CD4-positive, CD25-positive, alpha-beta regulatory T cell (primary cell): ENCODE results near the gene ITPKA. TPM values are rescaled to one million over a fixed set of nuclear protein-coding genes. Genes with fewer than 3 reads are reported as not detected.

Experiments used
- ATAC-seq, 2 donors: fragments of 150-1000 bp; cut with Tn5 transposase; one replicate each; pipeline ENCODE4 v1.10.0; 2021; ENCODE audit warnings: low read depth in 2 of 2, moderate number of reproducible peaks in 2 of 2, moderate library complexity in 1 of 2
- DNase-seq, 3 donors: peaks; one replicate each; pipeline versions ENCODE4 v3.0.0 to v3.0.0-alpha.2; 2012 to 2022; ENCODE audit warnings: mixed read lengths in 1 of 3
- H3K27ac ChIP-seq: one replicate; pipeline ENCODE4 v1.7.0; 2013; ENCODE audit warnings: mild to moderate bottlenecking, low read length; ENCODE audit not compliant: insufficient read depth, poor library complexity, severe bottlenecking
- H3K27me3 ChIP-seq: one replicate; pipeline ENCODE4 v1.7.0; 2013; ENCODE audit warnings: low read length; ENCODE audit not compliant: control insufficient read depth, insufficient read depth
- H3K36me3 ChIP-seq: one replicate; pipeline ENCODE4 v1.7.0; 2013; ENCODE audit warnings: mild to moderate bottlenecking, low read length, moderate library complexity; ENCODE audit not compliant: control insufficient read depth, insufficient read depth
- H3K4me1 ChIP-seq: 2 replicates; pipeline ENCODE4 v1.7.0; 2013; ENCODE audit warnings: mild to moderate bottlenecking, low read length; ENCODE audit not compliant: insufficient read depth, control insufficient read depth, poor library complexity, severe bottlenecking
- H3K4me3 ChIP-seq: one replicate; pipeline ENCODE4 v1.7.0; 2013; ENCODE audit warnings: low read depth, mild to moderate bottlenecking, low read length, moderate library complexity
- H3K9me3 ChIP-seq, 2 experiments: 1 replicate in 1 of 2; 2 replicates in 1 of 2; pipeline ENCODE4 v1.7.0; 2013; ENCODE audit warnings: low read length in 2 of 2, mild to moderate bottlenecking in 1 of 2, moderate library complexity in 1 of 2; ENCODE audit not compliant: control insufficient read depth in 2 of 2
- H3K27ac Mint-ChIP-seq, 3 donors: one replicate each; pipeline ENCODE4 v1.8.0; 2020 to 2022; ENCODE audit warnings: mild to moderate bottlenecking in 3 of 3, mixed read lengths in 3 of 3, moderate library complexity in 2 of 3
- H3K27me3 Mint-ChIP-seq: one replicate; pipeline ENCODE4 v1.8.0; 2022; ENCODE audit warnings: mild to moderate bottlenecking, mixed read lengths
- H3K36me3 Mint-ChIP-seq: one replicate; pipeline ENCODE4 v1.8.0; 2020; ENCODE audit warnings: mixed read lengths
- H3K4me1 Mint-ChIP-seq, 4 donors: one replicate each; pipeline ENCODE4 v1.8.0; 2020 to 2022; ENCODE audit warnings: mixed read lengths in 4 of 4, mild to moderate bottlenecking in 1 of 4
- H3K4me3 Mint-ChIP-seq, 4 donors: one replicate each; pipeline ENCODE4 v1.8.0; 2020 to 2022; ENCODE audit warnings: mild to moderate bottlenecking in 4 of 4, mixed read lengths in 4 of 4, moderate library complexity in 3 of 4
- H3K9me3 Mint-ChIP-seq, 7 donors: one replicate each; pipeline ENCODE4 v1.8.0; 2020 to 2022; ENCODE audit warnings: mixed read lengths in 7 of 7, mild to moderate bottlenecking in 3 of 7, moderate library complexity in 2 of 7
- polyA plus RNA-seq, 4 donors: library from polyadenylated mRNA; unstranded; fragments of 300-500 nt; fragmentation: Illumina TruSeq; gene quantifications; one replicate each; pipeline ENCODE4 v1.2.3, GENCODE V29; 2021
- total RNA-seq: library from RNA; stranded (reverse); gene quantifications from one replicate; pipeline ENCODE4 v1.2.3, GENCODE V29; 2022

ITPKA gene
- total and polyA plus RNA-seq, 5 donors from 2014 or later, result not detected

DNA sequence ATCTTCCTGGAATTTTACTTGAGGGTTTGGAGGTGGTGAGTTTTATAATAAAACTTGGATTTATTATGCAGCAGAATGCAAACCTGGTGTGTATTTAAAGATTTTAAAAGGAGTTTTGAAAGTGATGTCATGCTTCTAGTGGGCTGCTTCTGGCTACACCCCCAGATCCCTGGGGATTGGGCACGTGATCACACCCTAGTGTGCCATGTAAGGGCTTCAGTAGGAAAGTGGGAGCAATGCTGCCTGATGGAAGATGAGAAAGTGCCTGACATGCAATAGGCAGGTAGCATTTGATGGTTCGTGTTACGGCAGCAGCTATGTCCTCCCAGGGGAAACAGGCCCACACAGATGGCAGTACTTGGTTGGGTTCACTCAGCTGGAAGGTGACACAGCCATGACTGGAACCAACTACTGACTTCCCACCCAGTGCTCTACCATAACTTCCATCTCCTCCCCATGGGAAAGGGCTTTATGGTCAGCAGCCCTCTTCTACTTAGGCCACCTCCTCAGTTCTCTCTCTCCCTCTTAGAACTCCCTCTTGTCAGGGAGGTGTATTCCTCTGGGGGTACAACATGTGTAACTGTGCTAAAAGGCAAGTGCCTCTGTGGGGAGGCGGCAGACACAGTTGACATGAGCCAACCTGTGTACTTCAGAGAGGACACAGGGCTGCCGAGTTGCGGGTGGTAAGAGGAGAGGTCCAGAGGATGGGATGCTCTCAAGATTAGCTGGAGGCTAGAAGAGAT, 5.6 kb downstream of the ITPKA start:
- Histone ChIP-seq H3K36me3 (no peaks in the 10 kb centered on the region), H3K9me3 (no peaks in the 10 kb centered on the region), H3K4me3 (no peak overlapping the region), H3K27ac (no peak overlapping the region), H3K4me1 (peaks cover 39% of the 10 kb centered on the region), H3K27me3 (peaks cover 19% of the 10 kb centered on the region)
- no peak overlapping the region for H3K27ac Mint-ChIP-seq
- ATAC-seq (no peak), DNase-seq (no peak)
- no peaks in the 10 kb centered on the region for H3K36me3 Mint-ChIP-seq
- H3K9me3 Mint-ChIP-seq, result peaks cover 0 to 2% (median 0%) of the 10 kb centered on the region in 7 donors
- peak overlapping the region in 1 of 4 donors; percentile 57 for H3K4me3 Mint-ChIP-seq
- H3K27me3 Mint-ChIP-seq, result peaks cover 71% of the 10 kb centered on the region
- H3K4me1 Mint-ChIP-seq, result peaks cover 0 to 31% (median 7%) of the 10 kb centered on the region in 4 donors

DNA sequence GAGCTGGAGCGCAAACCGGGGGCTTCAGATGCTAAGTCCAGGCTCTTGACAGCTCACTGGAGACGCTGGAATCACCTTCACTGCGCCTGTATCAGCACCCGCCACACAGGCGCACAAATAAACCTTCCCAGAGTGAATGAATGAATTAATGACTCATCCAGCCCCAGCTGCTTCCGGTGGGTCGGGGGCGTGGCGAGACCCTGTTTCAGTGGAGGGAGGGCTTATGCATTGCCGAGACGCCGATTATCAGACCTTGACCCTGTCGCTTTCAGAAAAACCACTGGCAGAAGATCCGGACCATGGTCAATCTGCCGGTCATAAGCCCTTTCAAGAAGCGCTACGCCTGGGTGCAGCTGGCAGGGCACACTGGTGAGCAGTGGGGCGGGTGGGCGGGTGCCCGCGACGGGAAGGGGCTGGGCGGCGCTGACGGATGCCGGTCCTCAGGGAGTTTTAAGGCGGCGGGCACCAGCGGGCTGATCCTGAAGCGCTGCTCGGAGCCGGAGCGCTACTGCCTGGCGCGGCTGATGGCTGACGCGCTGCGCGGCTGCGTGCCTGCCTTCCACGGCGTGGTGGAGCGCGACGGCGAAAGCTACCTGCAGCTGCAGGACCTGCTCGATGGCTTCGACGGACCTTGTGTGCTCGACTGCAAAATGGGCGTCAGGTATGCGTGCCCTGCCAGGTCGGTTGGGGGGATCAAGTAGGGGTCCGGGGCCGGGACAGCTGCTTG, 7.7 kb downstream of the ITPKA start:
- Mint-ChIP-seq H3K27ac (no peak overlapping the region), H3K4me3 (peak overlapping the region; percentile 71 to 84 (median 81)), H3K9me3 (peaks cover 0 to 2% (median 0%) of the 10 kb centered on the region in 7 donors), H3K36me3 (no peaks in the 10 kb centered on the region), H3K4me1 (peaks cover 0 to 28% (median 7%) of the 10 kb centered on the region in 4 donors), H3K27me3 (peaks cover 79% of the 10 kb centered on the region)
- no peak overlapping the region for H3K27ac ChIP-seq
- no peaks in the 10 kb centered on the region for H3K36me3 ChIP-seq
- no peak overlapping the region for H3K4me3 ChIP-seq
- peak in 2 of 3 donors; percentile 26 to 55 for DNase-seq
- H3K27me3 ChIP-seq, result peaks cover 18% of the 10 kb centered on the region
- peak; percentile 37 to 47 for ATAC-seq
- peaks cover 22% of the 10 kb centered on the region for H3K4me1 ChIP-seq
- H3K9me3 ChIP-seq, result no peaks in the 10 kb centered on the region

DNA sequence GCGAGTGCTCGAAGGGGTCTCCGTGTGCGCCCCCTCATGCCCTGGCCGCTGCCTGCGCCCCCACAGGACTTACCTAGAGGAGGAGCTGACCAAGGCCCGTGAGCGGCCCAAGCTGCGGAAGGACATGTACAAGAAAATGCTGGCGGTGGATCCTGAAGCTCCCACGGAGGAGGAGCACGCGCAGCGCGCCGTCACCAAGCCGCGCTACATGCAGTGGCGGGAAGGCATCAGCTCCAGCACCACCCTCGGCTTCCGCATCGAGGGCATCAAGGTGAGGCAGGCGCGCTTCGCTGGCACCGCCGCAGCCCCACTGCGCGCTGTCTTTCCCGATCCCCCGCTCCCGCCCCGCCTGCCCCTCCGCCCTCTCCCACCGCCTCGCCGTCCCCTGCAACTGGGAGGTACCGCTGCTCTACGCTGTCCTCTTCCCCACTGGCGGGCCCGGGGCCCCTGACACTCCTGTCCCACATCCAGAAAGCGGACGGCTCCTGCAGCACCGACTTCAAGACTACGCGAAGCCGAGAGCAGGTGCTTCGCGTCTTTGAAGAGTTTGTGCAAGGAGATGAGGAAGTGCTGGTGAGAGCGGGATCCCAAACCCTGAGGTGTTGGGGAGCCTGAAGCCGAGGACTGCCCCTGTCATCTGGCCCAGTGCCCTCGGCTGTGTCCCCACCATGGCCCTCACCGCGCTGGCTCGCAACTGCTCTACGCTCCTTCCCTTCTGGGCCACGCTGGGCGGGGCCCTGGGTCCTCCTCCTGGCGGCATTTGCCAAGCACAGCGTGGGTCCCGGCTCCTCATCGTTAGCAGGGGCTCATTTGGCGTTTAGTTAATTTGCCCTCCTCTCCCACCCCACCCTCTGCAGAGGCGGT, 8.5 kb downstream of the ITPKA start:
- H3K4me1 ChIP-seq, result peaks cover 22% of the 10 kb centered on the region
- Mint-ChIP-seq H3K27ac (peak overlapping the region in 1 of 3 donors; percentile 42), H3K27me3 (peaks cover 75% of the 10 kb centered on the region), H3K9me3 (peaks cover 0 to 2% (median 0%) of the 10 kb centered on the region in 7 donors), H3K4me3 (peak overlapping the region; percentile 71 to 84 (median 80)), H3K4me1 (peaks cover 0 to 26% (median 7%) of the 10 kb centered on the region in 4 donors), H3K36me3 (no peaks in the 10 kb centered on the region)
- H3K4me3 ChIP-seq, result peak overlapping the region; percentile 37
- no peak overlapping the region for H3K27ac ChIP-seq
- DNase-seq, result peak in 2 of 3 donors; percentile 38 to 66
- no peaks in the 10 kb centered on the region for H3K9me3 ChIP-seq
- H3K36me3 ChIP-seq, result no peaks in the 10 kb centered on the region
- H3K27me3 ChIP-seq, result peaks cover 12% of the 10 kb centered on the region
- ATAC-seq, result peak; percentile 69 to 72

- peaks cover 0 to 2% (median 0%) of the 10 kb centered on the region in 7 donors for H3K9me3 Mint-ChIP-seq
- peaks cover 0 to 26% (median 7%) of the 10 kb centered on the region in 4 donors for H3K4me1 Mint-ChIP-seq
- Histone ChIP-seq H3K36me3 (no peaks in the 10 kb centered on the region), H3K9me3 (no peaks in the 10 kb centered on the region), H3K27ac (no peak overlapping the region), H3K27me3 (peaks cover 9% of the 10 kb centered on the region), H3K4me3 (no peak overlapping the region), H3K4me1 (peaks cover 22% of the 10 kb centered on the region)
- ATAC-seq (peak in 1 of 2 donors; percentile 10), DNase-seq (no peak)
- H3K36me3 Mint-ChIP-seq, result no peaks in the 10 kb centered on the region
- H3K4me3 Mint-ChIP-seq, result peak overlapping the region; percentile 71 to 91 (median 84)
- no peak overlapping the region for H3K27ac Mint-ChIP-seq
- peaks cover 71% of the 10 kb centered on the region for H3K27me3 Mint-ChIP-seq
Measured at GRCh38 chr15:41502795-41503668, 9.4 kb downstream of the ITPKA start.

DNA sequence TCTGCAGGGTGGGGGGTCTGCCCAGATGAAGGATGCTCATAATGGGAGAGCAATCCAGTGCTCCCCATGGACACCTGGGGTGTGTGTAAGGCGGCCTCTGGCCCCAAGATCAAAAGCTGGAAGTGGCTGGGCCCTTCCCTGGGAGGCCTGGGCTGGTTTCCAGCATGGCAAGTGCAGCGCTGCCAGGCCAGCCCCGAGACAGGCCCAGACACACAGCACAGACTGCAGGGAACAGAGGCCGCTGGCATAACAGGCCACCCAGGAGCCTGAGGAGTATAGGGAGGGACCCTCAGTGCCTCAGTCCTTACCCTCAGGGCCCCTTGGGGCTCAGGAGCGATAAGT, 10.0 kb downstream of the ITPKA start:
- Mint-ChIP-seq H3K9me3 (peaks cover 0 to 2% (median 0%) of the 10 kb centered on the region in 7 donors), H3K4me3 (peak overlapping the region; percentile 30 to 91 (median 75)), H3K4me1 (peaks cover 0 to 26% (median 7%) of the 10 kb centered on the region in 4 donors), H3K27ac (no peak overlapping the region), H3K27me3 (peaks cover 67% of the 10 kb centered on the region), H3K36me3 (no peaks in the 10 kb centered on the region)
- no peak overlapping the region for H3K4me3 ChIP-seq
- no peak for ATAC-seq
- H3K9me3 ChIP-seq, result no peaks in the 10 kb centered on the region
- no peaks in the 10 kb centered on the region for H3K36me3 ChIP-seq
- H3K27ac ChIP-seq, result no peak overlapping the region
- DNase-seq, result no peak
- peaks cover 22% of the 10 kb centered on the region for H3K4me1 ChIP-seq
- H3K27me3 ChIP-seq, result peaks cover 9% of the 10 kb centered on the region

DNA sequence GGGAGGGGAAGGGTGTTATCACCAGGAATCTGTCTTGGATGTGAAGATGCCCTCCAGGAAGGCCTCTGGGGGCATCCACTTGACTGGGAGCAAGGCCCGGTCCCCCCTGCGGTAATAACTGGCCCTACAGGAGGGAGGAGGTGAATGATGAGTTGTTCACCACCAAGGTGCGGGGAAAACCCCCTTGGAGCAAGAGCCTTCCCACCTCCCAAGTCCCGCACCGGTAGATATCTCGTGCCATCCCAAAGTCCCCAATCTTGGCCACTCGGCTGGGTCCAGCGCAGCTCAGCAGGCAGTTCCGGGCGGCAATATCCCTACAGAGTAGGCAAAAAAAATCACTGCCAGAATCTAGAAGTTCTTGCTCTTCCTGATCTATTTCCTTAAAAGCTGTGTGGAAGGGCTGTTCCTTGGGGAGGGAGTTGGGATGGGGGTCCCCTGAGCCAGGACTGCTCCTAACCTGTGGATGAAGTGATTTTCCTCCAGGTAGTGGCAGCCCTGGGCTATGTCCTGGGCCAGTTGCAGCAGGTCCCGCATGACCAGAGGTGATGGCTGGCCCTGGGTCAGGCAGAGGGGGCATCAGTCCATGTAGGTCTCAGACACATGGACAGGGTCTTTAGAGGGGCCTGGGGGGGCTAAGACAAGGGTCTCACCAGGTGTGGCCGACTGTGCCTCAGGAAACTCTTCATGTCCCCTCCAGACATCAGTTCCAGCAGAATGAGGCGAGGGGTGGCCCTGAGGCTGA, 11.2 kb downstream of the ITPKA start:
- Histone ChIP-seq H3K36me3 (no peaks in the 10 kb centered on the region), H3K27ac (no peak overlapping the region), H3K4me1 (peaks cover 22% of the 10 kb centered on the region), H3K9me3 (no peaks in the 10 kb centered on the region), H3K27me3 (peaks cover 6% of the 10 kb centered on the region), H3K4me3 (no peak overlapping the region)
- no peak for DNase-seq
- Mint-ChIP-seq H3K4me3 (peak overlapping the region in 1 of 4 donors; percentile 65), H3K27me3 (peaks cover 57% of the 10 kb centered on the region), H3K4me1 (peaks cover 0 to 24% (median 7%) of the 10 kb centered on the region in 4 donors), H3K36me3 (no peaks in the 10 kb centered on the region), H3K27ac (peak overlapping the region in 1 of 3 donors; percentile 49), H3K9me3 (peaks cover 0 to 2% (median 0%) of the 10 kb centered on the region in 7 donors)
- ATAC-seq, result no peak
